IPS DF 4.7 (cell line): ENCODE data around the gene MAPKAP1.

Experiments used
- DNase-seq: peaks from one replicate; pipeline ENCODE4 v3.0.0-alpha.2; 2013; ENCODE audit warnings: low spot score; ENCODE audit errors: extremely low read depth

MAPKAP1 gene

DNA sequence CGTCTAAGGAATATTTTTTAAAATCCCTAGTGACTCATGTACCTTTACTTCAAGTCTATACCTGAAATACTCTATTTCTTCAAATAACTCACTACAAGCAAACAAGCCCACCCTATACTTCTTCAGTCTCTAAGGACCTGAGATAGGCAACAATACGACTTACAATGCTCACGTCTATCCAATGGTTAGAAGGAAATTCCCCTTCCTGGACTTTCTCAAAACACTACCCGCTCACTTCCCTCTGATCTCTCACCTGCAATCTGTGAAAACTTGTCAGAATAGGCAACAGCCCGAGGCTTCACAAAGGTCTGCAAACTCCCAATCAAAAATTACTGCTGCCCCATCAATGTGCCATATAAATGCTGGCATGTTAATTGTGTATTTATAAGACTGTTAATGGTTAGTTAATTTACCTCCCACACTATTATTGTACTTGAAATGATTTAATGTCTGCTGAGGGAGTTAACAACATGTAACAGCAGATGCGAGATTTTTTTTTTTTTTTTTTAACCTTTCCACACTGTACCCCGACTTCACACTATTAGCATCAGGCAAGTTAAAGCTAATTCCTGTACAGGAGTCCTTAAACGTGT lies 27.3 kb downstream of the MAPKAP1 start:
- no peak for DNase-seq

DNA sequence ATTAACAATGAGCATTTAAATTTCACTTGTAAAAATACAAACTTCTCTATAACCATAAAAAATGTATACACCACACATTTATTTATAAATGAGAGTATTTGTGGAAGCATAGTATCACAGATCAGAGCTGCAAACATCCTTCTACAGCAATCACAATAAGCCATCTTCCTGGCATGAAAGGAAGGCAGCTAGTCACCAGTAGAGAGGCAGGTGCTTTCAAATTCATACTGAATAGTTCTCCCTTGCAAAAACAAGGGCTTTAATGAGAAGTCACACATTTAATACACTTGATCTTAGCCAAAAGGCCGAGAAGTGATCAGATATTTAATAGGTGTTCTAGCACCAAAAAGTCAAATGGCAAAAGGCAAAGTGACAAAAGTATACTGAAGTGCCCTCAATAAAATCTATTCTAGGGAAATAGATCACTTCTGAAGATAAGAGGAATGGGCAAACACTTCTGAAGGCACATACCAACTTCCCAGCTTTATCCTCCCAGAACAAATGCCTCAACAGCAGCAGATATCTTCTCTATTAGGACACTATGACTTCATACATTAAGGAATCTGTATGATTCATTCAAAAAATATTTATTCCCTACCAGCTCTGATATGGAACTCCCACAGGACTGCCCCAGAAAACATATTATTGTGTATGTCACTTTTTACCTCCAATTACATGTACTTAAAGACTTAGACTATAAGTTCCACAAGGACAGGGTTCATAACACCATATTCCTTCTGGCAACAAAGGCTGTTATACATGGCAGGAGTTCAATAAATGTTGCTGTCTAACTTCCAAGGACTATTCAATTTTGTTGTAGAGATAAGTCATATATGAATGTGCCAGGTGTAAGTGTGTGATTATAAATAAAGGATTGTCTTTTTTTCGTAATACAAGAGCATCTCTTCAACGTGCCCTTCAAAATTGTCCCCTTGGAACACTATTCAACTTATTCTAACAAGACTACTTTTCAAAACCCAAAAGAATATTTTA lies 31.7 kb downstream of the MAPKAP1 start:
- no peak for DNase-seq

DNA sequence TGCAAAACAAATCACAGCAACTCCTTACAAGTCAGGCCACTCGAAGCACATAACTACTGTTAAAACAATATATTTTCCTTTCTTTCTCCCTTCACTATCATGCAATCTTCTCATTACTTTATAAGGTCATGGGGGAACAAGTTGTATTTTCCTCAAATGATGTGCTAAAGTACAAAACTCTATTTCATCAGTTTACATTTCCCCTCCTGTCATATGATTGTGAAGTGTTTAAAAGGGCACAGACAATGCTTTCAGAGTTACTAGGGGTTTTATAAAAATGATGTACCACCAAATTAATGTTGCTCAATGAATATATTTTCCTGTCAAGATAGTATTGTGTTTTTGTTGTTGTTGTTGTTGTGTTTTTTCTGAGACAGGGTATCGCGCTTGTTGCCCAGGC lies 34.1 kb downstream of the MAPKAP1 start:
- DNase-seq = no peak

DNA sequence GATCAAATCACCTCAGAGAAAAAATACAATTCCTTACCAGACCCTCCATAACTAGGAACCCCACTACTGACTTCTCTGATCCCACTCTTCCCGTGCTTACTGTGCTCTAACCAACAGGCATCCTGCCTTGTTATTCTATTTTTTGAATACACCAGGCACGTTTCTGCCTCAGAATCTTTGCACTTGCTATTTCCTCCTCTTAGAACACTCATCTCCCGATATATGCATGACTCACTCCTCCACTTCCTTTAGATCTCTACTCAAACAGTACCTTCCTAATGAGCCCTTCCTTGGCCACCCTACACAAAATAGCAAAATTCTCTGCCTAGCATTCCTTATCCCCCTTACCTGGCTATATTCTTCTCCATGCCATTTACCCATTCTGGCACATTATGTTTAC lies 43.9 kb downstream of the MAPKAP1 start:
- DNase-seq = no peak

DNA sequence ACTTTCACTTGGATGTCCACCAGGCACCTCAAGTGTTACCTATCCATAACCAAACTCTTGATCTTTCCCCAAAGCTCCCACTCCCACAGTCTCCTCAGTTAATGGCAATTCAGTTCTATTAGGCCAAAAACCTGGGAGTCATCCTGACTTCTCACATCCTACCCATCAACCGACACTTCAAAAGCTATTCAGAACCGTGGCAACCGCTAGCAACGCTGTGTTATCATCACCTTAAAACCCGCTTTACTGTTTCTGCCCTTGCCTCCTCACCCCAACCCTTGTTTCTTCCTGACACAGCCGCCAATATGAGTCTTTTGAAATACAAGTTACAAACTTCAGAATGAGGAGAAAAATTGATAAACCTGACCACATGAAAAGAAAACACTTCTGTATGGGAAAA lies 46.5 kb downstream of the MAPKAP1 start:
- DNase-seq = no peak

DNA sequence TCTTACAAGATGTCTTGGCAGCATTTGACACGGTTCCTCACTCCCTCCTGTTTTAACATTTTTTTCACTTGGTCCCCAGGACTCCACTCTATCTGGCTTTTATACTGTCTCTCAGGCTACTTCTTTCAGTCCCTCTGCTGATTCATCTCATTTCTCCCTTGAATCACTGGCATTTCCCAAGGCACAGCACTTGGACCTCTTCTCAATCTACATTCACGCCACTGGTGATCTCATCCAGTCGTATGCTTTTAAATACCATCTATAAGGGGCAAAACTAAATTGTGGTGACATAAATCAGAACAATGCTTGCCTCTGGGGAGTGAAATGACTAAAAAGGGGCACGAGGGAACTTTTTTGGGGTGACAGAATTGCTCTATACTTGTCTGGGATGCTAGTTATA lies 47.1 kb downstream of the MAPKAP1 start:
- no peak for DNase-seq

DNA sequence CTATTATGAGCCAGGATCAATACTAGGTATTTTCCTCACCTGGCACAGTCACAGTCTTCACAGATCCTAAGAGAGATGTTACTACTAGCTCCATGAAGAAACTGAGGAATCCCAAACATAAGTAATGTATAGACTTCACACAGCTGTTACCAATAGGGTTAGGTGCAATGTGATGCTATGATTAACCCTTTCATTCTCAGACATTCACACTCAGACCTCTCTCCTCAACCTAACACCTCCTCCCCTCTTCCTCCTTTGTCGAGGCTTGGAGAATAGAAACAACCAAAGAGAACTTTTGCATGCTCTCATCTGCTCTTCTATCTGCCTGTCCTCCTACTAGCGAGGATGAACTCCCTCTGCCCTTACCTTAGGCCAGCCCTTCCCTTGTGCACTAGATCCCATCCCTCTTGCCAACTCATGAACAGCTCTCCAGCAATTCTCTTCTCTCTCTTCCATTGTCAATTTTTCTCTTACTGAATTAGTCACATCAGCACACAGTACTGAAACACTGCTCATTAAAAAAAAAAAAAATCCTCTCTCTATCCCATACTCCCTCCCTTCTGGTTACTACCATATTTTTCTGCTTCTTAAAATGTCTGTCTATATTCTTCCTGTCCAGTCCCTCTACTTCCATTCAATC lies 47.7 kb downstream of the MAPKAP1 start:
- no peak for DNase-seq

DNA sequence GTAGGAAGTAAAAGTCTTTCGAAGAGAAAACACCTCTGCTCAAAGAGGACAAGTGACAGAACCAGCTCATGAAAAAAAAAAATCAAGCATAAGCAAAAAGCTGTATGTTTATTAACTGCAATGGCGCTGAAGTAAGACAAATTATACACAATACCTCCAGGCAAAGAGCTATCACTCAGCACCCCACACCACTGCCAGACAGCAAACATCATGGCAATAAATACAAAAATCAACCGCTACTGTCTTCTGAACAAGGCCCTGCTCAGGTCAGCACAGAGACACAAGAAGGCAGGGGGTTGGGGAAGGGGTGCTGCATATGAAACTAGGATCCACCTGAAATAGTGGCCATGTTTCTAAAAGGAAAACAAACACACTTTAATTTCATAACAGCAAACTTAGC lies 50.4 kb downstream of the MAPKAP1 start:
- DNase-seq = no peak

DNA sequence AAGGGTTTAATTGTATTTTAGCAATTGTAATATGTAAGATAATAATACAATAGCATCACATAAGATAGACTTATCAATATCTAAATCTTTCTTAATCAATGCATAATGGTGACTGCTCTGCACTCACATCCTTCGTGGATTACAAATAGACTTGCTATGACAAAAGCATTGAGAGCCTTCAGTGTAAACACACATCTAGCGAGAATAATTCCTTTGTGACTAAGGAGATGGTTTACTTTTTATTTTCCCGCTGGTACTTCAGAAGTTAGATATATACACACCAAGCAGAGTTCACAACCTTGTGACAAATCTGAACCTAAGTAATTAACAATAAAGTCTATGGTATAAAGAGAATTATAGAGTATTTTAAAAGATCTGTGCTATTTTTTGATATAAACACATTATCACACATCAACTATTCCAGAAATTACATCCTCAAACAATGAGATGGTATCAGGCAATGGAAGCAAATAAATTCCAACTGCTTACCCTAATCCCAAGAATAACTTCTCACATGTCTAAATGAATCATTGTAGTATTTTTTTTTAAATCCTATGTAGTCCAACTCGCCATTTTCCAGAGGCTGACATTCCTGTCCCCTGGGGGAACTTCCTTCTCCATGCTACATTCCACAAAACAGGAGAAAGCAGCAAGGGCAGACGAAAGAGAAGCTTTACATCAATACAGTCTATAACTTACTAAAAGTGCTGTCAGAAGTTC lies 51.2 kb downstream of the MAPKAP1 start:
- DNase-seq = no peak

DNA sequence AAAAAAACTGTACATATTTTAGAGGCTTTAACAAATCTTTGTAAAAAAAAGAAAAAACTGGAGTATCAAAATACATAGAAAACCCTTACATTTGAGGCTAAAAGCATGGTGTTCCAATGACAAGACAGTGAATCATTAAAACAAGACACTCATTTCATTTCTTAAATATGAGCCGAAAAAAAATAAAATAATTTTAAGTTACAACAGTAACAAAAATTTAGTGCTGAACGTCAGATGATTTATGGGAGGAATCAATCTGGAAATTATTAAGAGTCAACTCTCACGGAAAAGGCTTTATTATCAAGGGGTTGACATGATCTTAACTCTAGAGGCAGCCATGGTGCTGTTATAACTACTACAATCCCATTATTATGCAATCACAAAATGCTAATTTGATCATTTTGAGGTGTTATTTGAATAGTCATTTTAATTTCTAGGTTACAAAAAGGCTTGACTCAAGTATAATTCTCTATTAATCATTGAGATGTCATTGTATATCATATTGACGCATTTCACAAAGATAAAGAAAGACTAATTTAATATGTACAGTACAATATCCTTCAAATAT lies 51.9 kb downstream of the MAPKAP1 start:
- DNase-seq = no peak

DNA sequence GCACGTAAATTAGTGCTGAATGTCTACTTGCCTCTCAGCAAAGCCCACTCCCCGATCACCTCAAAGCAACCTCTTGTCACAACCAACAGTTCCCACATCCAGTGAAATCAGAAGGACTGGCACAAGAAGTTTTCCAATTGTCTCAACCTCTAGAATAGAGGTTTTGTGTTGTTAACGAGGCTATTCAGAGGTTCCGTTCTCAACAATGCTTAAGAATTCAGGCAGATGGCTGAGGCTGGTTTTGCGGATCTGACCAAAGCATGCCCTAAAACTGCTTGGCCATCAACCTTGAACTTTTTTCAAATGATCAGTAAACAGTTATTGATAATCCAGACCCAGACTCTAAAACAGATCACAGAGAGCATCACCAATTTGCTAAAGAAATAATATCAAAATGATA lies 52.9 kb downstream of the MAPKAP1 start:
- peak; percentile 72 for DNase-seq

DNA sequence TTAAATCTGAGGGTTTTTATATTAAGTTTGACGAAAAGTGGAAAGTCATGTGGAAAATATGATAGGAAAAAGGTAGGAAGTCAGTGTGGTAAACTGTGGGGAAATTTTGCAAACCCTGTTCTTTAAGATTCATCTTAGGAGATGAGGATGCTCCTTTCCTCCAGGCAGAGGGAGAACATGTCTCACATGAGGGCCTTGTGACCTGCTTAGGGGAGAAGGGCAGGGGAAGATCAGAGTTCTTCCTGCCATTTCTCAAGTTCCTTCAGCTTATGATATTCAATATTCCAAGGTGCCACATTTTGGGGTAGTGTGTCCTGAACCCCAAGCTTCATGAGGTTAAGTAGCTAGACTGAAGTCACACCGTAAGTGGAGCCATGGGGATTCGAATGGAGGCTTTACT lies 53.7 kb downstream of the MAPKAP1 start:
- no peak for DNase-seq

DNA sequence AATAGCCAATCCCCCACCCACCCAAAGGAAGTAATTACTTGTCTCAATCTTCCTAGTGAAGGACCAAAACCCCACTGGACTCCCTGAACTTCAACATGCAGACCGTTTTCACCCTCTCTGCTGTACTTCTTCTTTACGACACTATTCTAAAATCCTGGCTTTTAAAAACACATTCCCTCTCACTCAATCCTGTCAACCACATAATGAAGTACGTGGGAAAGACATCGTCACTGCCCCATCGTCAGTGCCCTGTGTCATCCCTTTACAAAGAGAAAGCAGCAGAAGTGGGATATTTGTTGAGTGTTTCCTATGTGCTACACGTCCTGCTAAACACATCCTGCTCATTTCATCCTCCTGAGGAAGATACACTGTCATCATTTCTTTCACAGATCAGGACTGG lies 54.2 kb downstream of the MAPKAP1 start:
- DNase-seq = no peak

DNA sequence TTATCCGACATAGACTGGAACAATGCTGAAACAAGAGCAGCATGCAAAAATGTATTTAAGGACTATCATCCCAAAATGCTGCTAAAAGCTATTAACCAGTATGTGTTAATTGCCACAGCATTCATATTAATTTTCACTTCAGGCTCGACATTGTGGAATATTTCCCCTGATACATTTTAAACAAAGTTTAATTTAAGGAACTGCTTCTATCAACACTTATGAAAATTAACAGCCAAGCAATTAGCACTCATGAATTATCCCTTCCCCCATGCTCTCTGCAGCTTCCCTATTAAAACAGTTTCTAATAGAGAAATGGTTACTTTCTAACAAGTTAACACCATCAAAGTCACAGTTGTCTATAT lies 54.8 kb downstream of the MAPKAP1 start:
- no peak for DNase-seq

DNA sequence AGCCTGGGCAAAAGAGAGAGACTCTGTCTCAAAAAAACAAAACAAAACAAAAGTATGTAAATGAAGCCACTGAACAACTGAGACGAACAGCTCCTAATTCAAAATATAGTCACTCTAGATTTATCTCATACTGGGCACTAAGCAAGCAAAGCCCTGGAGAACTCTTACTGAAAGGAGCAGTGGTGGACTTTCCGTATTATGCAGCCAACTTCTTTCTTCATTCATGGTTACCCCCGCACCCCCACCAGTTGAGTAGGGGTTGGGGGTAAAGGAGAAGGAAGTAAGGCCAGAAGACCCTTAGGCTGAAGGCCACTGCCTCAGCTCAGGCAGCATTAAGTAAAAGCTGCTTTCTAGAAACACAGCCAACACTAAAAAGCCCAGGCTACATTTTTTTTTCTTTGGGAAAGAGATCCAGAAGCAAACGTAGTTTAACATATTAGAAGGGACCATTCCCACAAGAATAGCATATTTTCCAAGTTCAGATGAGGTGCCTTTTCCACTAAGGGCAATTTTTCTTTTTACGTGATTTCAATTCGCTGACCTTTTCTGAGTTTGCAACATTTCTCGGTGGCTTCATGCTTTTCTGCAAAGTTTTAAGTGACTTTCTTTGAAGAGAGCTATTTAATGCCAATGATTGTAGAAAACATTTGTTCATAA lies 55.3 kb downstream of the MAPKAP1 start:
- DNase-seq = no peak

DNA sequence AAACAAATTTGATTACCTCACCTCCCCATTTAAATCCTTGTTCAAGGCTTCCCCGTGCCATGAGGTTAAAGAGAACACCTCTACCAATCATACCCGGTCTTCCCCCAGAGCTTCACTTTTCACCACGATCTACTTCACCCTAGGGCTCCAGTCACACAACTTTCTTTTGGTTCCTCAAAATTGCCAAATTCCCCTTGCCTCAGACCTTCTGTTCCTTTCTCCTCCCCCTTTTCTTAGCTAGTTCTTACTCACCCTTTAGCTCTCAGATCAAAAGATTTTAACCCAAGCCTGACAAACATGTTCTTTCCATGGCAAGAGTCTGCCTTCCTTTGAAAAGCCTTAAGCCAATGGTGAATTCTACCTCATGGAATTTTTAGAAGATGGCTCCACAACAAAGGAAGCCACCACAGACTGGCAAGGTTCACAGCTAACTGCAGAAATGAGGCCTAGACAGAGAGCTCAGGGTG lies 56.7 kb downstream of the MAPKAP1 start:
- no peak for DNase-seq

DNA sequence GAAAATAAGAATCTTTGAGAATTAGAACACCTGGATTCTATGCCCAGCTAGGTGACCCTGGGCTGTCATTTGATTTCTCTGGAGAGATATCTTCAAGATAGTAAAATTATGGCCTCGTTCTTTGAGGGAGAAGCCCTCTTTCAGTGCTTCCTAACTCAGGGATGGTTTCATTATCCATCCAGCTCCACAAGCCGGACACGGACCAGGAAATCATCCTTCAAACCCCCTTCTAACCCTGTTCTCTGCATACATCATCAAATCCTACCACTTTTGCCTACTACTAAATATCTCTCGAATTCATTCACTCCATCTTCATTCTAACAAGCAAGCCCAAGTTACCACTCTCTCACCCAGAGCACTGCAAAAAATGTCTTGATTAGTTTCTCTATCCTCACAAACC lies 57.2 kb downstream of the MAPKAP1 start:
- no peak for DNase-seq

DNA sequence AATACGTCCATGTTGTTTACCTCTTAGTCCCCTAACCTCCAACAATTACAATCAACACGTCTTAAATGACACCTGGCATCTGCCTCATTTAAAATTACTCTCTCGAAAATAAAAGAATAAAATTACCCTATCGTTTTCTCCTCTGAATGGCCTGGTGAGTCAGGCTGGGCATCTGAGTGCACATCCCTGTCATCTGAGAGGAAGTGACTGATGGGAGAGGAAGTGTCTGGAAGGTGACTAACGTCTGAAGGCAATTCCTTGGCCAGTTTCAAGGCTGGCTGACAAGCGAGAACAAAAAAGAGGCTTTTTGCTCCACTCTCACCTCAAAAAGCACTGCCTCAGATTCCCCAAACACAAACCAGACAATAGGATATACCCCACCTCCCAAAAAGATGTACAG lies 57.7 kb downstream of the MAPKAP1 start:
- DNase-seq = no peak

DNA sequence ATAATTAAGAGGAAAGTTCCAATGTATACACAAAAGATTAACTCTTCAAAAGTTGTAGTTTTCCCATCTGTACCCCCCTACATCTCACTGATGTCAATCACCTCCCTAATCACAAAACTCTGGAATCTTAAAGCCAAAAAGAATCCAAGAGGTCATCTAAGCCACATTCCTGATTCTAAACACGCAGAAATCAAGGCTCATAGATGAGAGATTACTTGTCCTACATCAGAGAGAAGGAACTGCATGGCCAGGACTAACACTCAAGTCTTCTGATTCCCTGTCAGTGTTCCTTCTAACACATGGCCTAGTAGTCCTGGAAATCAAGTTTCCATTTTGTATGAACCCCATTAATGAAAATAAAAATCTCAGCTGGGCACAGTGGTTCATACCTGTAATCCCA lies 58.7 kb downstream of the MAPKAP1 start:
- DNase-seq = no peak

DNA sequence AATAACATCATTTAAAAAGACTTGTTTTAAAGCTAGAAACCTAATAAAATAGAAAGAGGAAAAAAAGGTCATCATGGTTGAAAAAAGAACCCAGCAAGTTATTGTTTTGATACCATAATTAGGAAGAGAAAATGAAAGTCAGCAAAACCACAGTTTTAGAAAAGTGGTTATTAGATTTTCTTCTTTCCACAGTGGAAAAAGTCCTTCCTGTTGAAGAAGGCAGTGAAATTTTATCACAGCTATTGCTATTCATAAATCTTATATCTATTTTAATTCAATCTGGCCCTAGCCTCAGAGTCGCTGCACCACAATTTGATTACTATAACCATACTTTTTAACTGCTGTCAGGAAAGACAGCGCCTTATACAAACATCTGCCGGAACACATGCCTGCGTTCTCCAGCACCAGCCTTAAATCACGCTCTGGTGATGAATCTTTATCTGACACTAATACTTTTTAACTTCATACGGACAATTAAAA lies 60.3 kb downstream of the MAPKAP1 start:
- DNase-seq = no peak

DNA sequence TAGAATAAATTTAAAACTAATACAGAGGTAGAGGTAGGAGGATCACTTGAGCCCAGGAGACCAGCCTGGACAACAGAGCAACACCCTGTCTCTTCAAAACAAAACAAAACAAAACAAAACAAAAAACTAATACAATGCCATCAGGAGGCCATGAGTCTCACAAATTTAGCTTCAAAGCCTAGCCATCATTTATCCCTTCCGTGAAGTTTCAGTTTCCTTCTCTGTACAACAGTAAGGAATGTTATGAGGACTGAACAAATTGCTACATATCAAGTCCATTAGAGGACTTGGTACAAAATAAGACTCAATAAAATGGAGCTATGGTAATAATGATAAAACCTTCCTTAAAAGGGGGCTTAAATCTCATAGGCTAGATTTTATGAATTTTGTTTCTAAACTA lies 60.8 kb downstream of the MAPKAP1 start:
- DNase-seq = no peak
